Activated CD8-positive, alpha-beta T cell treated with anti-CD3 and anti-CD28 coated beads, Interleukin-2, amount 10 ng/mL, durations not matched to agents 7 days and 5 days (primary cell): Measurements from ENCODE around the gene KLHL30. TPM values are rescaled to one million over a fixed set of nuclear protein-coding genes. Genes with fewer than 3 reads are reported as not detected.

Experiments used
- ATAC-seq: fragments of 150-1000 bp; cut with Tn5 transposase; one replicate; pipeline ENCODE4 v1.10.0; 2021; ENCODE audit warnings: moderate library complexity
- CTCF ChIA-PET: fragments of 350-600 bp; sonication (Branson Sonifier 250); formaldehyde crosslinking; loops from one replicate; lab custom pipeline; 2021; ENCODE audit warnings: antibody characterized with exemption; lab: Charles Lee
- POLR2A ChIA-PET: fragments of 350-600 bp; sonication (Branson Sonifier 250); formaldehyde crosslinking; loops from one replicate; lab custom pipeline; 2021; ENCODE audit warnings: antibody characterized with exemption; lab: Charles Lee
- DNase-seq: peaks from one replicate; pipeline ENCODE4 v3.0.0-alpha.2; 2020
- H3K27ac Mint-ChIP-seq: one replicate; pipeline ENCODE4 v1.8.0; 2021; ENCODE audit warnings: mild to moderate bottlenecking, mixed read lengths
- H3K27me3 Mint-ChIP-seq: one replicate; pipeline ENCODE4 v1.8.0; 2021; ENCODE audit warnings: low read depth, mixed read lengths
- H3K36me3 Mint-ChIP-seq: one replicate; pipeline ENCODE4 v1.8.0; 2021; ENCODE audit warnings: low read depth, mixed read lengths
- H3K4me1 Mint-ChIP-seq: one replicate; pipeline ENCODE4 v1.8.0; 2021; ENCODE audit warnings: low read depth, mixed read lengths
- H3K4me3 Mint-ChIP-seq: one replicate; pipeline ENCODE4 v1.8.0; 2021; ENCODE audit warnings: mild to moderate bottlenecking, mixed read lengths
- H3K9me3 Mint-ChIP-seq: one replicate; pipeline ENCODE4 v1.8.0; 2022; ENCODE audit warnings: mixed read lengths; ENCODE audit not compliant: insufficient read depth
- total RNA-seq, 2 experiments: library from RNA; stranded (reverse); gene quantifications; one replicate each; pipeline ENCODE4 v1.2.3, GENCODE V29; 2021

The KLHL30 gene
- total RNA-seq, 2 experiments from 2014 or later = not detected

GRCh38 chr2:238141541-238142318, 3.3 kb downstream of the KLHL30 start:
- no peaks in the 10 kb centered on the region for H3K36me3 Mint-ChIP-seq
- DNase-seq (no peak), ATAC-seq (no peak)
- ChIA-PET POLR2A (no interaction called here), CTCF (interaction anchor here (1.2 kb wide), 1 partner anchor 173 kb away, joined by 5 read pairs; no protein-coding TSS in a partner anchor)
- H3K4me1 Mint-ChIP-seq = peaks cover 5% of the 10 kb centered on the region
- no peaks in the 10 kb centered on the region for H3K27me3 Mint-ChIP-seq
- peak overlapping the region; percentile 47 for H3K27ac Mint-ChIP-seq
- no peaks in the 10 kb centered on the region for H3K9me3 Mint-ChIP-seq
- H3K4me3 Mint-ChIP-seq = no peak overlapping the region

DNA sequence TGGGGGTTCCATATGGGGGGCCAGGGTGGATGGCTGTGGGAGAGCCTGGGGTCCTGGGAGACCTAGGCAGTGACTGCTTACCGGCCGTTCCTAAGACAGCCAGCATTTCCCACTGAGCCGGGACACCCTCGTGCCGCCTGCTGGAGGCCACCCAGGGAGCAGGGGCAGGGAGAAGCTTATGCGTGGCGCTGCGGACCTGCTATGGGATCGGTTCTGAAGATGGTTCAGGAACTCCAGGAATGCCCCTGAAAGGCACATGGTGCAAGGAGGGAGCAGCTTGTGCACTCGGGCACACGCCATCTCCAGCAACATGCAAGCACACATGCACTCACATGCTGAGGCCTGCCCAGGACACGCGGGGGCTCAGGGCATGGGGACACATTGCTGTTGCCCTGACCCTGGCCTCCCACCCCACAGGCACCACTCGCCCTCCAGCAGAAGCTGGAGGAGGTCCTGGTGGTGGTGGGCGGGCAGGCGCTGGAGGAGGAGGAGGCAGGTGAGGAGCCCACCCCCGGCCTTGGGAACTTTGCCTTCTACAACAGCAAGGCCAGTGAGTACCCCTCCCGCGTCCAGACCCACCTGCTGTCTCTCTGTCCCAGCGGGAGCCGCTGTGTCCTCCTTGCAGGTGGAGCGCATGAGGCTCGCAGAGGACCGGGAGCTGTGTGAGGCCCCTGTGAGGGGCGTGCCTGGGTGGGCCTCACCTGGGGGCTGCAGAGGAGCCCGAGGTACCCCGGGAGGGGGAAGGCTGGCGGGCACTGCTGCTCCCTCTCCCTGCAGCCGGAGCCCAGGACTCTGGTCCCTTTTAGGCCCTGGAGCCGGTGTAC, 4.1 kb downstream of the KLHL30 start:
- Mint-ChIP-seq H3K36me3 (no peaks in the 10 kb centered on the region), H3K27me3 (no peaks in the 10 kb centered on the region), H3K4me3 (no peak overlapping the region), H3K9me3 (no peaks in the 10 kb centered on the region), H3K27ac (no peak overlapping the region), H3K4me1 (peaks cover 5% of the 10 kb centered on the region)
- ATAC-seq = no peak
- DNase-seq = no peak
- ChIA-PET POLR2A (no interaction called here), CTCF (interaction anchor here (1.2 kb wide), 1 partner anchor 174 kb away, joined by 5 read pairs; no protein-coding TSS in a partner anchor)

- H3K36me3 Mint-ChIP-seq = no peaks in the 10 kb centered on the region
- CTCF ChIA-PET = no interaction called here
These were observed 4.9 kb downstream of the KLHL30 start for GRCh38 chr2:238143239-238143951.

GRCh38 chr2:238144262-238144661, 5.8 kb downstream of the KLHL30 start:
- peaks cover 5% of the 10 kb centered on the region for H3K4me1 Mint-ChIP-seq
- ATAC-seq = no peak
- ChIA-PET POLR2A (no interaction called here), CTCF (no interaction called here)
- no peak for DNase-seq
- H3K27ac Mint-ChIP-seq = no peak overlapping the region
- no peaks in the 10 kb centered on the region for H3K36me3 Mint-ChIP-seq
- H3K4me3 Mint-ChIP-seq = no peak overlapping the region
- H3K9me3 Mint-ChIP-seq = no peaks in the 10 kb centered on the region
- no peaks in the 10 kb centered on the region for H3K27me3 Mint-ChIP-seq

More at GRCh38 chr2:238143239-238143951, 4.9 kb downstream of the KLHL30 start:
- POLR2A ChIA-PET = no interaction called here
- no peak overlapping the region for H3K4me3 Mint-ChIP-seq
- H3K9me3 Mint-ChIP-seq = no peaks in the 10 kb centered on the region
- ATAC-seq (no peak), DNase-seq (no peak)
- H3K27ac Mint-ChIP-seq = no peak overlapping the region
- H3K27me3 Mint-ChIP-seq = no peaks in the 10 kb centered on the region
- H3K4me1 Mint-ChIP-seq = peaks cover 5% of the 10 kb centered on the region

- ATAC-seq = no peak
- CTCF ChIA-PET = interaction anchor here (1.0 kb wide), 1 partner anchor 15 kb away, joined by 3 read pairs; no protein-coding TSS in a partner anchor
- Mint-ChIP-seq H3K27me3 (no peaks in the 10 kb centered on the region), H3K36me3 (no peaks in the 10 kb centered on the region), H3K4me3 (no peak overlapping the region), H3K27ac (no peak overlapping the region), H3K9me3 (no peaks in the 10 kb centered on the region), H3K4me1 (peaks cover 5% of the 10 kb centered on the region)
- POLR2A ChIA-PET = no interaction called here
- DNase-seq = no peak
These were observed 6.6 kb downstream of the KLHL30 start for GRCh38 chr2:238145046-238145445.

GRCh38 chr2:238145851-238146250, 7.4 kb downstream of the KLHL30 start:
- ChIA-PET POLR2A (no interaction called here), CTCF (interaction anchor here (1.0 kb wide), 1 partner anchor 14 kb away, joined by 3 read pairs; no protein-coding TSS in a partner anchor)
- Mint-ChIP-seq H3K9me3 (no peaks in the 10 kb centered on the region), H3K36me3 (no peaks in the 10 kb centered on the region), H3K27me3 (no peaks in the 10 kb centered on the region), H3K4me1 (peaks cover 5% of the 10 kb centered on the region), H3K4me3 (no peak overlapping the region), H3K27ac (no peak overlapping the region)
- ATAC-seq (no peak), DNase-seq (no peak)

DNA sequence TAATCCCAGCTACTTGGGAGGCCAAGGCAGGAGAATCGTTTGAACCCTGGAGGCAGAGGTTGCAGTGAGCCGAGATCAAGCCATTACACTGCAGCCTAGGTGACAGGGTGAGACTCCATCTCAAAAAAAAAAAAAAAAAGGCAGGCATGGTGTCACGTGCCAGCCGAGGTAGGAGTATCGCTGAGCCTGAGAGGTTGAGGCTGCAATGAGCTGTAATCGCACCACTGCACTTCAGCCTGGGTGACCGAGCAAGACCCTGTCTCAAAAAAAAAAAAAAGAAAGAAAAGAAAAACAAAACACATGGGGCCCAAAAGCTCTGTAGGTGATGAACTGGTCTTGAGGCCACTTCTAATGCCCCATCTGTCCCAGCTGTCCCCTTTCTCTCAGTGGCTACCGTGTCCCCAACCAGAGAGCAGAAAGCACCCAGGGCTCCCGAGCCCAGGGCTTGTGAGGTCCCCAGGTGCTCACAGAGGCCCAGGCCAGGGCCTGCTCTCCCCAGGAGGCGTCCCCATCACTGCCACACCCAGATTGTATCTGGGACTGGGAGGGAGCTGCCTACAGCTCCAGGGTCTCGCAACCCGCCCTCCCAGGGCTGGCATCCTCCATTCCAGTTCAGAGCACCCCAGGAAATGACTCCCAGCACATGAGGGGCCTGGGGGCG, 8.5 kb downstream of the KLHL30 start:
- Mint-ChIP-seq H3K27me3 (no peaks in the 10 kb centered on the region), H3K4me1 (no peaks in the 10 kb centered on the region), H3K36me3 (no peaks in the 10 kb centered on the region), H3K27ac (no peak overlapping the region), H3K9me3 (no peaks in the 10 kb centered on the region), H3K4me3 (no peak overlapping the region)
- ChIA-PET POLR2A (no interaction called here), CTCF (no interaction called here)
- DNase-seq (no peak), ATAC-seq (no peak)

GRCh38 chr2:238148981-238149380, 10.5 kb downstream of the KLHL30 start:
- Mint-ChIP-seq H3K4me1 (no peaks in the 10 kb centered on the region), H3K27me3 (no peaks in the 10 kb centered on the region), H3K27ac (no peak overlapping the region), H3K36me3 (no peaks in the 10 kb centered on the region), H3K9me3 (no peaks in the 10 kb centered on the region), H3K4me3 (no peak overlapping the region)
- no peak for ATAC-seq
- CTCF ChIA-PET = no interaction called here
- DNase-seq = no peak
- POLR2A ChIA-PET = no interaction called here

DNA sequence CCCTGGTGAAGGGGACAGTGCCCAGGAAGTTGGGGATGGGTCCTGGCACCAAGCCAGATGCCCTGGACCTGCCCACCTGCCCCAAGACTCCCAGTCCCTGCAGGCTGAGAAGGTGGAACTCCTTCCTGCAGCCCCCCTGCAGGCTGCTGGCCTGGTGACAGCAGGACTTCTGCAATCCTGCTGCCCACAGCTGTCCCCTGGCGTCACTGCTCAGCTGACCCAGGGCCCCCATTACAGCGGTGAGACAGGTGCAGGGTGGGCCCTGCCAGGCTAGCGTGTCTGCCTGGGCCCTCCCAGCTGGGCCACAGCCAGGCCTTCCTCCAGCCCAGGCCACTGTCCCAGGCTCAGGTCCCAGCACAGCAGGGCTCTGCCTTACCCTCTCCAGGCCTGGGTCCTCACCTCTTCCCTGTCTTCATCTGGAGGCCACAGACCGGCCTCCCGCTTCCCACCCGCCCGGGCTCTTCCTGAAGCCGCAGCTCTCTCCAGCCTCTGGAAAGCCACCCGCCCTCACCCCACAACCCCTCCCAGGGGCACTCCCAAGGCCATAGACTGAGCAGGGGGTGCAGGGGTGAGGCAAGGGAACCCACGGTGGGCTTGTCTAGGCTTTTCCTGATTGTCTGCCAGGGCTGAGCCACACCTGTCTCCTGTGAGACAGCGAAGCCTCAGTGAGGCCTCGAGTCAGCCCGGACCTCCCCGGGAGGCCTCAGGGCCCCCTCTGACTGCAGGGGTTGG, 11.5 kb downstream of the KLHL30 start:
- ChIA-PET CTCF (no interaction called here), POLR2A (no interaction called here)
- Mint-ChIP-seq H3K9me3 (no peaks in the 10 kb centered on the region), H3K36me3 (no peaks in the 10 kb centered on the region), H3K4me3 (no peak overlapping the region), H3K27me3 (no peaks in the 10 kb centered on the region), H3K27ac (no peak overlapping the region), H3K4me1 (no peaks in the 10 kb centered on the region)
- ATAC-seq = peak; percentile 40
- no peak for DNase-seq

DNA sequence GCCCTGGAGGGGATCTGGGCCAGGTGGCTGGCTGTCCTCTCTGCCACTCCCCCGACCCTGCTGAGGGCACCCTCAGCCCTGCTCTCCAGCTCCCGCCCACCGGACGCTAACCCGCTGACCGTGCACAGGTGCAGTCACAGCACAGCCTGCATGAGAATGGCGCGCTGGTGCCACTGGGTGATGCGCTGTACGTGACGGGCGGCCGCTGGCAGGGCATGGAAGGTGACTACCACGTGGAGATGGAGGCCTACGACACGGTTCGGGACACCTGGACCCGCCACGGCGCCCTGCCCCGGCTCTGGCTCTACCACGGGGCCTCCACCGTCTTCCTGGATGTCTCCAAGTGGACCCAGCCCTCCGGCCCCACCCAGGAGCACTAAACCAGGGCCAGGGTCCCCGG, 12.2 kb downstream of the KLHL30 start:
- Mint-ChIP-seq H3K4me3 (no peak overlapping the region), H3K27ac (no peak overlapping the region), H3K36me3 (no peaks in the 10 kb centered on the region), H3K4me1 (no peaks in the 10 kb centered on the region), H3K9me3 (no peaks in the 10 kb centered on the region), H3K27me3 (no peaks in the 10 kb centered on the region)
- no peak for DNase-seq
- no peak for ATAC-seq
- ChIA-PET POLR2A (no interaction called here), CTCF (no interaction called here)

- no peaks in the 10 kb centered on the region for H3K27me3 Mint-ChIP-seq
These were observed 12.7 kb downstream of the KLHL30 start for GRCh38 chr2:238151205-238151604.

More at GRCh38 chr2:238151205-238151604, 12.7 kb downstream of the KLHL30 start:
- ChIA-PET CTCF (no interaction called here), POLR2A (no interaction called here)
- H3K9me3 Mint-ChIP-seq = no peaks in the 10 kb centered on the region
- no peak overlapping the region for H3K27ac Mint-ChIP-seq
- ATAC-seq (no peak), DNase-seq (no peak)
- H3K4me1 Mint-ChIP-seq = no peaks in the 10 kb centered on the region
- H3K4me3 Mint-ChIP-seq = no peak overlapping the region
- no peaks in the 10 kb centered on the region for H3K36me3 Mint-ChIP-seq
